Measurements from ENCODE around the gene BEND7. TPM values are rescaled to one million over a fixed set of nuclear protein-coding genes. Genes with fewer than 3 reads are reported as not detected.

Gene BEND7
- total and polyA plus RNA-seq, 2 of the 8 experiments (the other 6 are each of a cell fraction or from before 2014, with no cell fraction given), result 1.9 to 8.2 TPM

DNA sequence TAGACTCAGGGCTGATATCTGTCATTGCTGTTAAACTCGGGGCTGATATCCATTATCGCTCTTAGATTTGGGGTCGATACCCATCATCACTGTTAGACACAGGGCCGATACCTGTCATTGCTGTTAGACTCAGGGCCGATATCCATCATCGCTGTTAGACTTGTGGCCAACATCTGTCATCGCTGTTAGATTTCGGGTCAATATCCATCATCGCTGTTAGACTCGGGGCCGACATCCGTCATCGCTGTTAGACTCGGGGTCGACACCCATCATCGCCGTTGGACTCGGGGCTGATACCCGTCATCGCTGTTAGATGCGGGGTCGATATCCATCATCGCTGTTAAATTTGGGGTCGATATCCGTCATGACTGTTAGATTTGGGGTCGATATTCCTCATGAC is 54.8 kb downstream of the BEND7 start:
- no peak overlapping the region for H3K14ac ChIP-seq (ENCODE audit: insufficient read length)
- no peak for FAIRE-seq
- no peak overlapping the region for H2BK5ac ChIP-seq (ENCODE audit: low read depth, low read length)
- no peaks in the 10 kb centered on the region for H3K9me3 ChIP-seq (ENCODE audit: insufficient read depth in 2 of 2, low read depth in 1 of 2, low read length in 1 of 2)
- no peaks in the 10 kb centered on the region for H3K4me1 ChIP-seq (replicated peaks in 1 of 4; ENCODE audit: control insufficient read depth in 3 of 4, insufficient read depth in 4 of 4, low read length in 3 of 4)
- no peak overlapping the region for H3K9ac ChIP-seq (replicated peaks in 1 of 4; ENCODE audit: extremely low read depth in 1 of 4, low read depth in 3 of 4, low read length in 3 of 4)
- H2BK120ac ChIP-seq (replicated peaks; ENCODE audit: low read depth, low read length), result no peak overlapping the region
- 94% methylated on average over 26 of the region's 26 CpGs; no CpG with 5 or more reads in 1 of the 2 experiments for WGBS, 2 experiments (ENCODE audit: extremely low coverage in 1 of 2, insufficient coverage in 1 of 2, insufficient read length in 1 of 2, insufficient replicate concordance in 2 of 2, low coverage in 1 of 2, low lambda C conversion rate in 2 of 2, missing lambda C conversion rate in 1 of 2)
- H2BK12ac ChIP-seq (ENCODE audit: low read depth, low read length), result no peak overlapping the region
- no peak overlapping the region for H3K23ac ChIP-seq (ENCODE audit: insufficient read length)
- no peaks in the 10 kb centered on the region for H3K23me2 ChIP-seq (ENCODE audit: low read depth, low read length)
- H3K79me1 ChIP-seq (ENCODE audit: low read depth, low read length), result no peaks in the 10 kb centered on the region
- no peak overlapping the region for H4K8ac ChIP-seq (ENCODE audit: extremely low read depth, insufficient read depth, low read length)
- H4K91ac ChIP-seq (replicated peaks; ENCODE audit: insufficient read length, low read length), result no peak overlapping the region
- DNase-seq (ENCODE audit: low read depth in 1 of 2, low spot score in 2 of 2), result no peak
- H3K4me2 ChIP-seq (ENCODE audit: insufficient read depth in 1 of 2, low read depth in 2 of 2, low read length in 2 of 2), result no peak overlapping the region
- H3K79me2 ChIP-seq (ENCODE audit: control insufficient read depth in 1 of 2, insufficient read depth in 2 of 2, low read length in 2 of 2), result no peaks in the 10 kb centered on the region
- POLR2A ChIA-PET (ENCODE audit: partially characterized antibody), result no interaction called here
- no peaks in the 10 kb centered on the region; a peak in 1 of 8 replicates for H3K36me3 ChIP-seq (ENCODE audit: control insufficient read depth in 2 of 4, insufficient read depth in 4 of 4, low read length in 3 of 4)
- H2AK5ac ChIP-seq (ENCODE audit: low read depth, low read length), result no peak overlapping the region
- no peak overlapping the region for H2AFZ ChIP-seq (ENCODE audit: low read length)
- H4K20me1 ChIP-seq (replicated peaks in 1 of 2; ENCODE audit: control insufficient read depth in 1 of 2, insufficient read depth in 2 of 2, low read length in 2 of 2), result no peaks in the 10 kb centered on the region
- H3K4ac ChIP-seq (replicated peaks; ENCODE audit: insufficient read length, low read depth, low read length), result no peak overlapping the region
- H3K18ac ChIP-seq (ENCODE audit: extremely low read depth, low read length), result no peak overlapping the region
- no peak overlapping the region for H2BK20ac ChIP-seq (ENCODE audit: low read length)
- no peak overlapping the region for H3K27ac ChIP-seq (ENCODE audit: low read depth, low read length)
- no peak overlapping the region for H4K5ac ChIP-seq (ENCODE audit: insufficient read length, low read depth, low read length)
- H3K56ac ChIP-seq (replicated peaks; ENCODE audit: insufficient read length, low read depth, low read length), result no peak overlapping the region
- no peak overlapping the region for H3K4me3 ChIP-seq (ENCODE audit: extremely low read depth in 1 of 4, insufficient read depth in 2 of 4, low read depth in 3 of 4, low read length in 4 of 4)
- CTCF ChIA-PET (ENCODE audit: partially characterized antibody), result interaction anchor here (0.5 kb wide), 1 partner anchor 69 kb away, joined by 3 read pairs; no protein-coding TSS in a partner anchor
- H2BK15ac ChIP-seq (ENCODE audit: low read length), result no peak overlapping the region
- no peaks in the 10 kb centered on the region for H3K27me3 ChIP-seq (replicated peaks in 1 of 4; ENCODE audit: control insufficient read depth in 3 of 4, extremely low read depth in 1 of 4, insufficient read depth in 3 of 4, low read length in 3 of 4)
- TF ChIP-seq RXRA (IDR thresholded peaks at IDR 0.05; ENCODE audit: insufficient read depth, low read depth, low read length), result no peak
